ENCODE results near the gene PDE11A. TPM values are rescaled to one million over a fixed set of nuclear protein-coding genes. Genes with fewer than 3 reads are reported as not detected.

Gene PDE11A
- total and polyA plus RNA-seq, 2 of the 13 experiments (the other 11 are each of a cell fraction or from before 2014, with no cell fraction given): 1.2 to 1.7 TPM

DNA sequence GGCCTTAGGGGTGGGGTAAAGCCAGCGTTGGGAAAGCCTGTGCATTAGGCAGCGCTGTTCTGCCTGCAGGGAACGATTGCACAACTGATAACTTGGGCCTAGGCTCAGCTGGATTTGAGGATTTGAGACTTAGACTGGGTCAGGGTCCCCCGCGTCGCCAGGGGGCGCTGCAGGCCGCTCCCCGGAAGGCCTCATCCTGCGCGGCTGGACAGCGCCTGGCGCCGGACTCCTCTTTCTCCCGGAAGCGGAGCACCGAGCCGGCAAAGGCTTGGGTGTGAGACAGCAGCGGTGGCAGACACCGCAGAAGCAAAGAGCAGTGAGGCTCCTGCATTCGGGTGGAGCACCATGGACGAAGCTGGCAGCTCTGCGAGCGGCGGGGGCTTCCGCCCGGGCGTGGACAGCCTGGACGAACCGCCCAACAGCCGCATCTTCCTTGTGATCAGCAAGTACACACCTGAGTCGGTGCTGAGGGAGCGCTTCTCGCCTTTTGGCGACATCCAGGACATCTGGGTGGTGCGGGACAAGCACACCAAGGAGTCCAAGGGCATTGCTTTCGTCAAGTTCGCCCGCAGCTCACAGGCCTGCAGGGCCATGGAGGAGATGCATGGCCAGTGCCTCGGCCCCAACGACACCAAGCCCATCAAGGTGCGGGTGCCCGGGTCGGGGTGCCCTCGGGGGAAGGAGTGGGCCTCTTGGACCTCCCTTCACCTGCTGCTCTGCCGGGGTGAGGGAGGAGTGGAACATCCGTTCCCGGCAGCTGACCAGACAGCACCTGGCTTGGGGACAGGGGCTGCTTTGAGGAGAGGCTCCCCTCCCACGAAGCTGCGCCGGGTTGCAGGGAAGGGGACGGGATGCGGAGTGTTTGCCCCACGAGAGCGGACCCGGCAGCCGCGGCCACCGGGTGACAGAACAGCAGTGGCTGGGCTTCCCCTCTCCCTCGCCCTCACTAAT is 39.9 kb upstream of the PDE11A start, which contains the start of gene RBM45 (continued):
- TF ChIP-seq, protein P1, sequence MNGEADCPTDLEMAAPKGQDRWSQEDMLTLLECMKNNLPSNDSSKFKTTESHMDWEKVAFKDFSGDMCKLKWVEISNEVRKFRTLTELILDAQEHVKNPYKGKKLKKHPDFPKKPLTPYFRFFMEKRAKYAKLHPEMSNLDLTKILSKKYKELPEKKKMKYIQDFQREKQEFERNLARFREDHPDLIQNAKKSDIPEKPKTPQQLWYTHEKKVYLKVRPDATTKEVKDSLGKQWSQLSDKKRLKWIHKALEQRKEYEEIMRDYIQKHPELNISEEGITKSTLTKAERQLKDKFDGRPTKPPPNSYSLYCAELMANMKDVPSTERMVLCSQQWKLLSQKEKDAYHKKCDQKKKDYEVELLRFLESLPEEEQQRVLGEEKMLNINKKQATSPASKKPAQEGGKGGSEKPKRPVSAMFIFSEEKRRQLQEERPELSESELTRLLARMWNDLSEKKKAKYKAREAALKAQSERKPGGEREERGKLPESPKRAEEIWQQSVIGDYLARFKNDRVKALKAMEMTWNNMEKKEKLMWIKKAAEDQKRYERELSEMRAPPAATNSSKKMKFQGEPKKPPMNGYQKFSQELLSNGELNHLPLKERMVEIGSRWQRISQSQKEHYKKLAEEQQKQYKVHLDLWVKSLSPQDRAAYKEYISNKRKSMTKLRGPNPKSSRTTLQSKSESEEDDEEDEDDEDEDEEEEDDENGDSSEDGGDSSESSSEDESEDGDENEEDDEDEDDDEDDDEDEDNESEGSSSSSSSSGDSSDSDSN (CRISPR knock-in tag; IDR thresholded peaks at IDR 0.05): peak; percentile 99
- TF ChIP-seq CBX1 (IDR thresholded peaks at IDR 0.05; ENCODE audit: low read depth): peak; percentile 95
- no peak; the same call in 1 of the 2 replicates for TF ChIP-seq ZNF20 (CRISPR knock-in tag; IDR thresholded peaks at IDR 0.05)
- peak; percentile 98 for TF ChIP-seq TAF1 (CRISPR knock-in tag; IDR thresholded peaks at IDR 0.05)
- TF ChIP-seq ZNF337 (CRISPR knock-in tag; IDR thresholded peaks at IDR 0.05; ENCODE audit: borderline replicate concordance, low read depth): peak; percentile 80; the same call in 1 of the 2 replicates
- TF ChIP-seq, protein P2, sequence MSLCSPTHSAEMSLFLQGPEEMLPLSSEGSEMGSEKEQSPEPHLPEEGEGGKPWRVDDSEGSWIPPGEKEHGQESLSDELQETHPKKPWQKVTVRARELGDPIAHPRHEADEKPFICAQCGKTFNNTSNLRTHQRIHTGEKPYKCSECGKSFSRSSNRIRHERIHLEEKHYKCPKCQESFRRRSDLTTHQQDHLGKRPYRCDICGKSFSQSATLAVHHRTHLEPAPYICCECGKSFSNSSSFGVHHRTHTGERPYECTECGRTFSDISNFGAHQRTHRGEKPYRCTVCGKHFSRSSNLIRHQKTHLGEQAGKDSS (CRISPR knock-in tag; IDR thresholded peaks at IDR 0.05; ENCODE audit: borderline replicate concordance, low read depth): peak; percentile 98; the same call in 1 of the 2 replicates
- TF ChIP-seq ZFP36 (IDR thresholded peaks at IDR 0.05; ENCODE audit: borderline replicate concordance, low read depth, low read length, partially characterized antibody): peak; percentile 22
- TF ChIP-seq ZNF703 (CRISPR knock-in tag; IDR thresholded peaks at IDR 0.05; ENCODE audit: borderline replicate concordance): peak; percentile 87; the same call in 1 of the 2 replicates
- TF ChIP-seq PCBP1 (IDR thresholded peaks at IDR 0.05; ENCODE audit: borderline replicate concordance, low read depth, low read length): 0 out of 2 replicates have a peak, but pooled peaks have one; percentile 46
- peak; percentile 75 for TF ChIP-seq STAG1 (CRISPR knock-in tag; IDR thresholded peaks at IDR 0.05)
- TF ChIP-seq, protein P3, sequence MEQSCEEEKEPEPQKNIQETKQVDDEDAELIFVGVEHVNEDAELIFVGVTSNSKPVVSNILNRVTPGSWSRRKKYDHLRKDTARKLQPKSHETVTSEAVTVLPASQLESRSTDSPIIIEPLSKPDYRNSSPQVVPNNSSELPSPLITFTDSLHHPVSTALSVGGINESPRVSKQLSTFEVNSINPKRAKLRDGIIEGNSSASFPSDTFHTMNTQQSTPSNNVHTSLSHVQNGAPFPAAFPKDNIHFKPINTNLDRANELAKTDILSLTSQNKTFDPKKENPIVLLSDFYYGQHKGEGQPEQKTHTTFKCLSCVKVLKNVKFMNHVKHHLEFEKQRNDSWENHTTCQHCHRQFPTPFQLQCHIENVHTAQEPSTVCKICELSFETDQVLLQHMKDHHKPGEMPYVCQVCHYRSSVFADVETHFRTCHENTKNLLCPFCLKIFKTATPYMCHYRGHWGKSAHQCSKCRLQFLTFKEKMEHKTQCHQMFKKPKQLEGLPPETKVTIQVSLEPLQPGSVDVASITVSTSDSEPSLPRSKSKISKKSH (CRISPR knock-in tag; IDR thresholded peaks at IDR 0.05; ENCODE audit: borderline replicate concordance): peak; percentile 98
- TF ChIP-seq TBX3 (IDR thresholded peaks at IDR 0.05; ENCODE audit: borderline replicate concordance): no peak; the same call in none of the 2 replicates
- TF ChIP-seq, protein P4, sequence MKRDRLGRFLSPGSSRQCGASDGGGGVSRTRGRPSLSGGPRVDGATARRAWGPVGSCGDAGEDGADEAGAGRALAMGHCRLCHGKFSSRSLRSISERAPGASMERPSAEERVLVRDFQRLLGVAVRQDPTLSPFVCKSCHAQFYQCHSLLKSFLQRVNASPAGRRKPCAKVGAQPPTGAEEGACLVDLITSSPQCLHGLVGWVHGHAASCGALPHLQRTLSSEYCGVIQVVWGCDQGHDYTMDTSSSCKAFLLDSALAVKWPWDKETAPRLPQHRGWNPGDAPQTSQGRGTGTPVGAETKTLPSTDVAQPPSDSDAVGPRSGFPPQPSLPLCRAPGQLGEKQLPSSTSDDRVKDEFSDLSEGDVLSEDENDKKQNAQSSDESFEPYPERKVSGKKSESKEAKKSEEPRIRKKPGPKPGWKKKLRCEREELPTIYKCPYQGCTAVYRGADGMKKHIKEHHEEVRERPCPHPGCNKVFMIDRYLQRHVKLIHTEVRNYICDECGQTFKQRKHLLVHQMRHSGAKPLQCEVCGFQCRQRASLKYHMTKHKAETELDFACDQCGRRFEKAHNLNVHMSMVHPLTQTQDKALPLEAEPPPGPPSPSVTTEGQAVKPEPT (CRISPR knock-in tag; IDR thresholded peaks at IDR 0.05; ENCODE audit: low read depth): peak; percentile 52; the same call in 1 of the 2 replicates
- TF ChIP-seq NCOA2 (CRISPR knock-in tag; IDR thresholded peaks at IDR 0.05): peak; percentile 82
- peak; percentile 55; the same call in 1 of the 2 replicates for TF ChIP-seq ZNF256 (CRISPR knock-in tag; conservative IDR thresholded peaks at IDR 0.05)
- peak; percentile 90 for TF ChIP-seq HNRNPLL (IDR thresholded peaks at IDR 0.05; ENCODE audit: low read depth, low read length, poor library complexity, severe bottlenecking)
